Femur (tissue), 1 donor: ENCODE measurements around the gene CREB5.
"Not testable (repeated sequence)": the region's sequence is repeated elsewhere in the genome, so short reads cannot be mapped to it uniquely, and the experiment has no call there.

ENCODE experiments used
- DNase-seq: peaks from one replicate; pipeline ENCODE4 v3.0.0-alpha.2; 2017

CREB5 gene

DNA sequence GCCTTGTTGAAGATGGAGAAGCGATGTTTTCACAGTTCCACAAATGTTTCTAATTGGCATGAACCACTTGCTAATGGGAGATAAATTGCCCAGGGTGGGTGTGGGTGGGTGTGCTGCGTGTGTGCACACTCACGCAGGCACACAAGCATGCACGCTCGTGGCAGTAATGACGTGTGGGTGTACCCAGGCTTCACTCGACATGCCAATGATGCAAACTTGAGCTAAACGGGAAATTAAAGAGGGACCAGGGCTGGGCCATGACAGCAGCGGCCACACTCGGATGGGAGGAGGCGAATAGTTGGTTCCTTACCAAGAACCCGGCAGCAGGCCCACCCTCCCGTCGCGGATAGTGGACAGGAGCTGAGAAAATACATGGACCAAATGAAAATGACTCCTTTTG, 386.0 kb downstream of the CREB5 start:
- no peak for DNase-seq

DNA sequence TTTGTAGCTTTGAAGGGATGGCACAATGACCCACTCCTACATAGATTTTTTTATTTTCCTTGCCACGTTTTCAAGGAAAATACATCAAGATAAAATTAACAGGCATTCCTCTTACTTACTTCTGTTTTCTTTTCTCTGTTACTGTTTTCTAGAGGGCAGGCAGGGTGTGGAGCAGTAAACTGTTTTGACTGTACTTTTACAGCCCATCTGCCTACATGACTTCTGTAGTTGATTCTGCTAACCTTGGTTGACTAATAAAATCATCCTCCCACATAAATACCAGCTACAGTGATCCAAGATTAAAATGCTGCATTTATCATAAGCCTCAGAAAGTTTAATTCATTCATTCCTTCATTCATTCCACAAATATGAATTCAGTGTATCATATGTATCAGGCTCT, 387.3 kb downstream of the CREB5 start:
- DNase-seq: no peak

DNA sequence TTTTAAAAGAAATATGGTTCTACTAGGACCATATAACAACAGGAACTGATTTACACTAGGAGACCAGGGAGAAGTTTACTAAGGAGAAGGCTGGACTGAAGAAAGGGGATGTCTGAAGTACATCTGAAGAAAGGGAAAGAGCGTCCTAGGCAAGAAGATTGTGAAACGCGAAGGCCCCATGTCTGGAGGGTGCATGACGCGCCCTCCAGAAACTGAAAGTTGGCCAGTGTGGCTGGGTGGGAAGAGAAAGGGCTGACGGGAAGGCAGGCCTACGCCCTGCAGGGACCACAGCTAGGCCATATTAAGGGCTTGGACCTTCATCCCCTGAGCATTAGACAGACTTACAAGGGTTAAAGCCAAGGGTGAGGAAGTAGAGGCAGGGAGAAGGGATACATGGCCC, 387.8 kb downstream of the CREB5 start:
- no peak for DNase-seq

DNA sequence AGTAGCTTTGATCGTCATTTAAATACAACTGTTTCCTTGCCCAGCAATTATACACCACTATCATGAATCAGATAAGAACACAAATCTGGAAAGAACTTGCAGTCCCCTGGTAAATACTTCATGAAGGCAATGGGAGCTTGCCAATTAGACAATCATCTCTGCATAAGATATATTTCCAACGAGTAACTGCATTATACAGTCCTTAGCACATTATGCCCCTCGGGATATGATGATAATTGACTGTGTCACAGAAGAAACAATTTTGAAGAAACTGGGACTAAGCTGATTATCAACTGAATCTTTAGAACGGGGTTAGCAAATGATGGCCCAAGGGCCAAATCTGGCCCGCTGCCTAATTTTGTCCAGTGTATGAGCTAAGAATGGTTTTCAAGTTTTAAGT, 390.1 kb downstream of the CREB5 start:
- no peak for DNase-seq

DNA sequence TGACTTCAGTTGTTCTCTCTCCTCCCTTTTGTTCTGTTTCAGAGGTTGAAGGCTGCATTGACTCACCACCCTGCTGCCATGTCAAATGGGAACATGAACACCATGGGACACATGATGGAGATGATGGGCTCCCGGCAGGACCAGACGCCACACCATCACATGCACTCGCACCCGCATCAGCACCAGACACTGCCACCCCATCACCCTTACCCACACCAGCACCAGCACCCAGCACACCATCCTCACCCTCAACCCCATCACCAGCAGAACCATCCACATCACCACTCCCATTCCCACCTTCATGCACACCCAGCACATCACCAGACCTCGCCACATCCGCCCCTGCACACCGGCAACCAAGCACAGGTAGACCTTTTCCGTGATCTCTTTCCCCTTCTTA, 391.8 kb downstream of the CREB5 start:
- no peak for DNase-seq

DNA sequence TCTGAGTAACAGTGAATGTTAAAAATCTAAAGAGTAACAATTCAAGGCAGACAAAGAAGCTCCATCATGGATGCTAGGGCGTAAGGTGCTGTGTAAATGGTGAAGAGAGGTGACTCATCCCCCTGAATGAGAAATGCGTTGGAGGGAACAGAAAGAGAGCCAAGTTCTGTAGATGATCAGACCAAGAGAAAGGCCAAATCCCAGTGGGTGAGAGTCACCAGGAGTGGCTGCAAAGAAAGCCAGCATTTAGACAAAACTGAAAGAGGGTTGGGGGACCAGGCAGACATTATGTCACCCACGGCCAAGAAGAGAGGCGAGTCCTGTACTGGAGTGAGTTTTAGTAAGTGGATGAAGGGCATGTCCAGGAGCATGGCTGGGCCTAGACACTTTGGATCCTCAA, 392.7 kb downstream of the CREB5 start:
- DNase-seq: no peak

DNA sequence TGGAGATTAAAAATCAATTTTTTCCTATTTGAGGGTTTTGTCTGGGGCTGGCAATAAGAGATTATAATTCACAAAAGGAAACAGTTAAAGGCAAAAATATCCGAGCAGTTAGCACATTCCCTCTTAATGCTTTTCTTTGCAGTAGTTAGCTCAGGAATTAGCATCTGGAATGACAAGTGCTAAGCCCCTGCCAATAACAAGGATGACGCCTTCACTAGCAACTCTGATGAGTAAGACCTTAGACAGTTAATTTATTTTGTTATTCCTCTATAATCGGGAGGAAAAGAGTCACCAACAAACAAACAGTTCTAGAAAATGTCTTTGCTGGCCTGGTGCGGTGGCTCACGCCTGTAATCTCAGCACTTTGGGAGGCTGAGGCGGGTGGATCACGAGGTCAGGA, 394.5 kb downstream of the CREB5 start:
- DNase-seq: no peak

DNA sequence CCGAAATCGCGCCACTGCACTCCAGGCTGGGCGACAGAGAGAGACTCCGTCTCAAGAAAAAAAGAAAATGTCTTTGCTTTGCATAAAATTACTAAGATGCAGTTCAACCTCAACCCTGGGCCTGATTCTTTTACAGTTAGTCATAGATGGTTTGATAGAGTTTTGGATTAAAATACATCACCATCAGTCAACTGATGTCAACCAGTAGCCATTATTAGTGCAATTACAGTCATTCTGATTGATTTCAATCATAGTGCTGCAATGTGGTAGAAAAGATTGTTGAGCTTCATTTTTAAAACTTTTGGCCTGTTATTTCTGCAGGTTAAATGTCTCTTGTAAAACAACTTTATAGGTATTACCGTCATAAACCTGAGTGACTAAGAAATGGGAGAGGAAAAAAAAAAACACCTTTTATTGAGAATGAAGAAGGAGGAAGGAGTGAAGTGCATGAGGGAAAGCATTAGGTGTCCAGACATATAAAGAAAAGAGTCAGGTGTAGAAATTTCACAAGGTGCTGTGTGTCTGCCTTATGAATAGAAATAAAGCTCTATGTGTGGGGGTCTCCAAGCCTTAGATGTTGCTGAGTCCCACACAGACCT, 395.2 kb downstream of the CREB5 start:
- DNase-seq: no peak

DNA sequence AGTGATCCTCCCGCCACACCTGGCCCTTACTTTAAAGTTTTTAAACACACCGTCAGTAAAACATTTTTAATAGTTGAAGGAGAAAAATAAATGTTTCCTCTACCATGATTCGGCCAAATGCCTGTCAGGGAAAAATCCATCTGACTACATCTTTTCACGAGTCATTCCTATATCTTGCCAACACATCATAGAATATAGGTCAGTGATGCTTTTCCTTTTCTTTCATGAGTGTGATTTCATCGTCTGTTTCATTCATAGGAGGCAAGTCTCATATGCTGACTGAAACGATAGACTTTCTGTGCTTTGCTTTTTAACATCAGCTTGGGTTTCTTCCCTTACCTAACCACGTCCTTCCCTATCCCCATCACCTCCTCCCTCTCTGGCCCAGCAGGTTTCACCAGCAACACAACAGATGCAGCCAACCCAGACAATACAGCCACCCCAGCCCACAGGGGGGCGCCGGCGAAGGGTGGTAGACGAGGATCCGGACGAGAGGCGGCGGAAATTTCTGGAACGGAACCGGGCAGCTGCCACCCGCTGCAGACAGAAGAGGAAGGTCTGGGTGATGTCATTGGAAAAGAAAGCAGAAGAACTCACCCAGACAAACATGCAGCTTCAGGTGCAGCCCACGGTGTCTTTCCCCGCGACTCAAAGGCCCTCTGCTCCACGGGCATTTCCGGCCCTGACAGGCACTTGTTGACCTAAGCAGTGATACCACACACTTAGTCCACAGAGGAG, 396.6 kb downstream of the CREB5 start:
- no peak for DNase-seq

DNA sequence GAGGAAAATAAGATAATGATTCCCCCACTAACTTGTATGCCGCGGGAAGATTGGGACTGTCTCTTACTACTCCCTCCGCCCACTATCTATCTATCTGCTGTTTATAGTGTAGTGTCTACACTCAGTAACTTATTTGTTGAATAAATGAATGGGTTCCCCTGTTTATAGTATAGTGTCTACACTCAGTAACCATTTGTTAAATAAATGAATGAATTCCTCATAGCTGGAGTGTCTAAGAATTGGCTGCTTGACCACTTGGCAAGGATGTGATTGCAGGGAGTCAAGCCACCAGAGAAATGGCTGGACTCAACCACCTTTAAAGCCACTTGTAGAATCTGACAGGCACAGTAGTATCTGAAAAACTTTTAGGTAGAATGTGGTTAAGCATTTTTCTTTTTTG, 398.7 kb downstream of the CREB5 start:
- DNase-seq: no peak

DNA sequence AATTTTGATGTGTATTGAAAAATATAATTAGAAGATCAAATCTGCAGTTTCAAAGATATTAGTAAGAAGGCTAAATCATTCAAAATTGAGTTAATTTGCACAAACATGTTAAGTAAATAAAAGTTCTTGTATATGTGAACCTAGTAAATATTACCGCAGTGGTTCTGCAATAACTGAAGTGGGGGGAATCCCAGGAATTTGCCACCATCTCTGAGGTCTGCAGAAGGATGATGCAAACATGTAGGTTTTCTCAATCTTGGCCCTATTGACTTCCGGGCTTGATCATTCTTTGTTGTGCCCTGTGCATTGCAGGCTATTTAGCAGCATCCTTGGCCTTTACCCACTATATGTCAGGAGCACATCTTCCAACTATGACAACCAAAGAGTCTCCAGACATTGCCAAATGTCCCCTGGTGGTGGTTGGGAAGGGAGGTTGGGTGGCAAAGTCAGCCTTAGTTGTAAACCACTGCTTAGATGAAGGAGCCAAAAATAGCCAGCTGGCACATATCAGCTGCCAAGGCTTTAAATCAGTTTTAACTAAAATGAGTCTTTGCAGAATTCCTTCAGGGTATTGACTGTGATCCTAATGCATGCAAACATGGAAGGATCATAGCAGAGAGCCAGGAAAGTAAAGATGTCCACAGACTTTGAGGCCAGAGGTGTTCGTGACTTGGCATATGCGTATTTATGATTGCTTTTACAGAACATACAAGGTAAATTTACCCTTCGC, 399.5 kb downstream of the CREB5 start:
- peak; percentile 61 for DNase-seq

DNA sequence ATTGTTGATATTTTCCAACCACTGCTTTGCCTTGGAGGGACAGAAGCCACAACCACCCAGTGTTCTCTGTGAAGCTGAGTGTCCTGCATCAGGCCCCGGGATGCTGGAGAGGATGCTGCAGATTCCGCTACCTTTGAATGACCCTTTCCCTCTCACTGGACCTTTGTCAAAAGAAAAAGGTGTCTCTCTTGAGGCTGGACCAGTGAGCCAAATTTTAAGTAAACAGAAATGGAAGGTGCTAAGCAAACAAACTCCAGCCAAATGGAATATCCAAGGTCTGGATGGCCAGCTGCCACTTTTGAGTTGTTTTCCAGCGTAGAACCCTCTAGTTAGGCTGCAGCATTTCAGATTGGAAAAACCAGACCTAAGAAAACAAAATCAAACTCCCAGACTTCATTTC, 400.3 kb downstream of the CREB5 start:
- peak; percentile 49 for DNase-seq

DNA sequence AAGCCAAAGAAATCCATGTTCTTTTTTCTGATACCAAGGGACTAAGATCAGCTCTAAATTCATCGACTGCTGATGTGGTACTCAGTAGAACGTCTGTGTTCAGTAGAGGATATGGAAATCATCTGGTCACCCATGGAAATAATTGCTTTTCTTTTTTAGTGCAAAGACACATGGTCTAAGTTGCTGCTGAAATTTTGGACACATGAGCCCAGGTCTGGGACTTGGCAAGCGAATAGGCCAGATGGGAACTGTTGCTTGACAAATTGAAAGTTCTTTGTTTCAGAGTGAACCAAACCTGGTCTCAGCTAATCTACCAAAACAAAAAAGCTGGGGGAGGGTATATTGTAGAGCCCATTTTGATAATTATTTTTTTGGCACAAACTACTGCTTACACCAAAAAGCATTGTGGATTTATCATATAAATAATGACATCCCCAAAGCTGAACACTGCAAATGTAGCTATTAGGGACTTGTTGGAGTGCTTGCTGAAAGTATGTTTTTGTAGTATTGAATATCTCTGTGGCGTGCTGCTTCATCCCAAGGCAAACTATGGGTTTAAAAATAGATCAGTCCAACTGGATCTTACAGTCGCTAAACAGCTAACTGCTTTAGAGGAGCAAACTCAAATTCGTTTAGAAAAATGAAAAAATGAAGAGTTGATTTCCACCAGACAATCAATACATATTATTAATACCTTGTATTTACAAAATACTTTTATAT, 401.1 kb downstream of the CREB5 start:
- DNase-seq: peak; percentile 71

DNA sequence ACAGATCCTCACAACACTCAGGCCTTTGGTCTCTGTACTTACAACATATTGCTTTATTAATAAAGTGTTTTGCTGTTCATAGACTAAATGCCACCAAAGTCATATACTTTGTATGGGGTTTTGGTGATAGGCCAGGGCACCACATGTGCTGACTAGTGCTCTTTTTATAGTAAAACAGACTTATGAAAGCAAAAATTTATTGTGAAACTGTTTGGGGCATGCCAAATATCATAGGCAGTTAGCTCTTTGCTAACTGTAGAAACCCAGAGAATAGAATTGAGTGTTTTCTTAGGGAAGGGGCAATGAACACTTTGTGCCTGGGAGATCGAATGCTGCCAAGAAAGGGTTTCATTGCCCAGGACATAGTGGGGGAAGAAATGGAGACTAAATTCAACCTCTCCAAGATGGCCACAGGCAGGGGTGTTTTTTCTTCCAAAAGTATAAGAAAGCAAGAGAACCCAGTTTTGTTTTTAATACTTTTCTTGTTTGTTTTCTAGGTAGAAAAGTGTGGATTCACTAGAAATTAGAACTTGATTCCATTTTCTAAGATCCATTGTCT, 403.1 kb downstream of the CREB5 start:
- no peak for DNase-seq

DNA sequence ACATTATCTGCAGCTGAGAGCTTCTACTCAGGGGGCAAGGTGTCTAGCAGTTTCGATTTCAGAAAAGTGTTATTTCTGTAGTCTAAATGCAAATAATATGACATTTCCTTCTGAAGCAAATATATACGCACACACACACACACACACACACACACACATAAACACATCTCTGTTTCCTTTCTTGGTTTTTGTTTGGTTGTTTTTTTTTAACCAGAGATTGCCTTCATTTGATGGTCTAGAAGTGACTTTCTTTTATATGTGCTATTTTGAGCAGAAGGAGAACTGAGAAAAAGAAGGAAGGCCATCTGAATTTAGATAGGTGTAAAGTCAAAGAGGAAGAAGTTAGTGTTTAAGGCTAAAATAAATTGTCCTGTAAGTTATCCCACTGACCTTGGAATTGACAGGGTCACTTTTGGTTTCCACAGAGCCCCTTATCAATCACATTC, 403.6 kb downstream of the CREB5 start:
- DNase-seq: no peak

DNA sequence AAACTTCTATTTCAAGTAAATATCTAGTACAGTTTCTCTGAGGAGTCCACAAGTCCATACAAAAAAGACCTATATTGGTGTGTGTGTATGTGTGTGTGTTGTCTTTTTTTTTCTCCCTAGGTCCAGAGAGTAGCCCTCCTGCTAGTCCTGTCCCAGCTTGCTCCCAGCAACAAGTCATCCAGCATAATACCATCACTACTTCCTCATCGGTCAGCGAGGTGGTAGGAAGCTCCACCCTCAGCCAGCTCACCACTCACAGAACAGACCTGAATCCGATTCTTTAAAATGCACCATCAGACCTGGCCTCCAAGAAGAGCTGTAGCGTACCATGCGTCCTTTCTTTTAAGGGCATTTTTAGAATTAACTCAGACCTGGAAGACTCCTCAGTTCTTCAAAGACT, 406.7 kb downstream of the CREB5 start:
- no peak for DNase-seq

DNA sequence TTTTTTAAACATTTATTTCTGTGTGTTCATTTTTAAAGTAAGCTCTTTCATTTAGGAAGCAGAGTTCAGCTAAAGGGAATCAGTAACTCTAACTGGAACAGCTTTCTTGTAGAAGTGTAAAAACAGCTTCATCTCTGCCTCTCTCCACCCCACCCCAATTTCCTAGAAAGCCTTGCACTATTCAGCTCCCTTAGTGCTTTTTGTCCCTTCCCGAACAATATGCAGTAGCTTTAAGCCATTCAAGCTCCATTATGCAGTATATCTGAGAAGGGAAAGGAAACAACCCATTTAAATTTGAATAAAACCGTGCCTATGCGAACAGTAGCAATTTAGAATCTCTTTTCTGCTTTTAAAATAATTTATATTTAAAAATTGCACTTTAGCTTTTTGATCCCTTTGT, 411.3 kb downstream of the CREB5 start:
- DNase-seq: no peak

DNA sequence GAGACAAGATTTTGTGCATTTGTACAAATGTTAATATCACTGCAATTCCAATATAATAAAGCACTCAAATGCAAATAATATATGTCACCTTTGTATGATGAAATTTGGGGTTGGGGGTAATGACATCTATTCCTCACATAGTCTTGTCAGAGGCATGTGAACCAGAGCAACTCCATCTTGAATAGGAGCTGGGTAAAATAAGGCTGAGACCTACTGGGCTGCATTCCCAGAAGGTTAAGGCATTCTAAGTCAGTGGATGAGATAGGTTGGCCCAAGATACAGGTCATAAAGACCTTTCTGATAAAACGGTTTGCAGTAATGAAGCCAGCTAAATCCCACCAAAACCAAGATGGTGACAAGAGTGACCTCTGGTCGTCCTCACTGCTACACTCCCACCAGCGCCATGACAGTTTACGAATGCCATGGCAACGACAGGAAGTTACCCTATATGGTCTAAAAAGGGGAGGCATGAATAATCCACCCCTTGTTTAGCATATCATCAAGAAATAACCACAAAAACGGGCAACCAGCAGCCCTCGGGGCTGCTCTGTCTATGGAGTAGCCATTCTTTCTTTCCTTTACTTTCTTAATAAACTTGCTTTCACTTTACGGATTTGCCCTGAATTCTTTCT, 413.6 kb downstream of the CREB5 start:
- DNase-seq: not testable (repeated sequence)

DNA sequence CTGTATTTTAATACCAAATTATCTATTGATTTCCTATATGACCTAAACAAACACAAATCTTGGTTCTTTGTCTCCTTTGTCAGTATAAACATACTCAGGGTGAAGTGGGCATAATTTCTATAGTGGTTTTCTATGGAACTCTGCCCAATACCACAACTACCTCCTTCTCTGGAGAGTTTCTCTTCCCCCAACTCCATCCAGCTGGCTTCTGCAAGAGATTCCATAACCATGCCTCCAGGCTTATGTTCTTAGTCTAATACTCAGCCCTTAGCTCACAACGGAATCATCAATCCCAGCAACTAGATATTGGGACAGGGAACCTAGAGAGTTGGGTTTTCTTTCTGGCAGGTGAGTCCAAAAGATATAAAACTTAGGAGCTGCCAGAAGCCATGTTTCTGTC, 418.5 kb downstream of the CREB5 start:
- no peak for DNase-seq

DNA sequence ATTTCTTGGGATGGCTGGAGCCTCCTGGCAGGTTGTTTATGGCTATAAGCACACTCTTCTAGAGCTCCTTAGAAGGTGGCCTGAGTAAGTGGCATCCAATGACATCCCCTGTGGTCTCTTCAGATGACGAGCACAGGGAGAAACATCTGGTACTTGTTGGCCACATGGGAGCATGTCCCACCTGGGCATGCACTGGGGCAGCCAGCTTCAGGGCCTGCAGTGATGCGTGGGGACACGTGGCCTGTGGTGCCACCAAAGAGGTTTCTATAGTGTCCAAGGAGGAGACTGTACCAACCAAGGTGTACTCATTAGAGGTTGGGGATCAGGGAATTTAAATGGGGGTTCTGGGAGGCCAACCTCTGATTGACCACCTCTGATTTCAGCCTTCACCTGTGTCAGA, 420.4 kb downstream of the CREB5 start:
- no peak for DNase-seq

DNA sequence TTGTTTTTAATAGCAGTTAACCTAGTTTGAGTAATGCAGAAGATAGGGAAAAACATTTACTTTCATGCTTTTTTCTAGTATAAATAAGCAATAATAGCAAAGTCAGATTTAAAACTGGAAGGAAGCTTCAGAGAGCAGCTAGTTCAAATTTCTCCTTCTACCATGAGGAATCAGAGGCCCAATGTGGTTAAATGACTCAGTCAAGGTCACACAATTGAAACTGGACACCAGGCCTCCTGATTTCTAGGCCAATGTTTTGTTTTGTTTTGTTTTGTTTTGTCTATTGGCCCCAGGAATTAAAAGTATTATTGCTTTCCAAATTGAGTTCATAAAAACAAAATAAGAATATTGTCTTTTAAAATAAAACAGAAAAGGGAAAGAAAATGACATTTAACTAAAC, 423.5 kb downstream of the CREB5 start:
- no peak for DNase-seq

DNA sequence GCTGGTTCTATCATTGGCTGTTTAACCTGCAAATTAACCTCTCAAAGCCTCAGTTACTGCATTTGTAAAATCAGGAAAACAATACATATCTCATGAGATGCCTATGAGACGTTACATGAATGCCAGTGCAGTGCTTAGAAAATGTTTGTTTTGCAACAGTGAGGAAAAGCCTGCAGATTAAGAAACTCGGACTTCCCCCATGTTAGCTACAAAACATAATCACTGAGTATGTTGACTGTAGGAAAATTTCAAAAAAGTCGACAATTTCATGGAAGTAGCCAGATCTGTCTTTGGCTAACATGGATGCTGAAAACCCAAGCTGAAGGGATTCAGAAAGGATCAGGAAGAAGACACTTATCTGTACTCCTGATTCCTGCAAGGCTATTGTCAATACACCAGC, 424.4 kb downstream of the CREB5 start:
- DNase-seq: no peak

DNA sequence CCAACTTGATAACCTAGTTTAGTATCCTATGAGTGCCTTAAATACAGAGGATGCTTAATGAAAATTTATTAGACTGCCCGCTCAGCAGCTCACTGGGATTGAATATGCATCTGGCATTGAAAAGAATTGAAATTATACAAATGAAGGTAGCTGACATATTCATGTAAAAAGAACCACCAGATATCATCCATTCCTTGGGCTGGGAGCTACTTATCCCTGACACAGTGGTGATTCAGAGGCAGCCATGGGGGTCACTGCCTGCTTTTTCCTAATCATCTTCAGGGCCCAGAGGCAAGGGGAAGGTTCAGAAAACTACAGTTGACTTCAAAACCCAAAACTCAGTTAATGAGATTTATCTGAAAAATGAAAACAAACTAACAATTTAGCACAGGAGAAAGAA, 424.9 kb downstream of the CREB5 start:
- DNase-seq: no peak
